H1 (cell line): ENCODE data around the gene ZNF764. TPM values are rescaled to one million over a fixed set of nuclear protein-coding genes. Genes with fewer than 3 reads are reported as not detected.

Source experiments
- CTCF ChIA-PET: fragments of 300-600 bp; sonication (Branson Sonifier 250); formaldehyde crosslinking; loops from one replicate; lab custom pipeline; 2021; ENCODE audit not compliant: partially characterized antibody; lab: Charles Lee
- POLR2A ChIA-PET: fragments of 300-600 bp; sonication (Branson Sonifier 250); formaldehyde crosslinking; loops from one replicate; lab custom pipeline; 2021; ENCODE audit warnings: inconsistent platforms; ENCODE audit not compliant: partially characterized antibody; lab: Charles Lee
- DNase-seq, 2 experiments: peaks; one replicate each; pipeline versions ENCODE4 v3.0.0 to v3.0.0-alpha.2; 2010 to 2022; ENCODE audit warnings: low spot score in 2 of 2, low read depth in 1 of 2, mixed read lengths in 1 of 2
- FAIRE-seq: peaks from 2 replicates; lab custom pipeline; 2011; peaks lifted over from hg19 to GRCh38; lab: Jason Lieb, UNC
- H2AFZ ChIP-seq: 2 replicates; pipeline ENCODE4 v1.8.1; 2012; ENCODE audit warnings: low read length, inconsistent platforms
- H2AK5ac ChIP-seq: 2 replicates; pipeline ENCODE4 v1.6.1; 2013; ENCODE audit warnings: low read depth, low read length
- H2BK120ac ChIP-seq: replicated peaks from 2 replicates; pipeline ENCODE3; 2013; ENCODE audit warnings: low read depth, low read length, inconsistent platforms
- H2BK12ac ChIP-seq: 2 replicates; pipeline ENCODE4 v1.6.1; 2013; ENCODE audit warnings: low read depth, low read length
- H2BK15ac ChIP-seq: 2 replicates; pipeline ENCODE4 v1.6.1; 2013; ENCODE audit warnings: low read length
- H2BK20ac ChIP-seq: 2 replicates; pipeline ENCODE4 v1.6.1; 2013; ENCODE audit warnings: low read length
- H2BK5ac ChIP-seq: 2 replicates; pipeline ENCODE4 v1.6.1; 2013; ENCODE audit warnings: low read depth, low read length
- H3K14ac ChIP-seq: 2 replicates; pipeline ENCODE4 v1.6.1; 2013; ENCODE audit warnings: inconsistent platforms; ENCODE audit not compliant: insufficient read length
- H3K18ac ChIP-seq: 2 replicates; pipeline ENCODE4 v1.6.1; 2013; ENCODE audit warnings: low read length; ENCODE audit errors: extremely low read depth
- H3K23ac ChIP-seq: 2 replicates; pipeline ENCODE4 v1.6.1; 2013; ENCODE audit warnings: inconsistent platforms; ENCODE audit not compliant: insufficient read length
- H3K23me2 ChIP-seq: 2 replicates; pipeline ENCODE4 v1.6.1; 2013; ENCODE audit warnings: low read depth, low read length
- H3K27ac ChIP-seq: 2 replicates; pipeline ENCODE4 v1.6.1; 2011; ENCODE audit warnings: low read depth, low read length, inconsistent platforms
- H3K27me3 ChIP-seq, 4 experiments: replicated peaks in 1 of 4; 1 replicate in 1 of 4; 2 replicates in 3 of 4; pipeline versions ENCODE4 v1.6.1 to v1.8.1; 2011 to 2013; ENCODE audit warnings: low read length in 3 of 4, mild to moderate bottlenecking in 3 of 4, inconsistent platforms in 2 of 4, mixed read lengths in 2 of 4, moderate library complexity in 1 of 4; ENCODE audit not compliant: control insufficient read depth in 3 of 4, insufficient read depth in 3 of 4; ENCODE audit errors: extremely low read depth in 1 of 4
- H3K36me3 ChIP-seq, 4 experiments: 2 replicates each; pipeline versions ENCODE4 v1.6.1 to v1.8.1; 2011 to 2013; ENCODE audit warnings: mild to moderate bottlenecking in 4 of 4, low read length in 3 of 4, moderate library complexity in 2 of 4, control low read depth in 1 of 4, inconsistent platforms in 1 of 4; ENCODE audit not compliant: insufficient read depth in 4 of 4, control insufficient read depth in 2 of 4
- H3K4ac ChIP-seq: replicated peaks from 2 replicates; pipeline ENCODE3; 2013; ENCODE audit warnings: low read length, low read depth, mixed read lengths, inconsistent platforms; ENCODE audit not compliant: insufficient read length
- H3K4me1 ChIP-seq, 4 experiments: replicated peaks in 1 of 4; 1 replicate in 1 of 4; 2 replicates in 3 of 4; pipeline versions ENCODE4 v1.6.1 to v1.8.1; 2011 to 2013; ENCODE audit warnings: low read length in 3 of 4, inconsistent platforms in 2 of 4, mixed read lengths in 1 of 4; ENCODE audit not compliant: insufficient read depth in 4 of 4, control insufficient read depth in 3 of 4
- H3K4me2 ChIP-seq, 2 experiments: 2 replicates each; pipeline versions ENCODE4 v1.6.1 to v1.8.1; 2011 to 2013; ENCODE audit warnings: low read depth in 2 of 2, low read length in 2 of 2, control low read depth in 1 of 2, inconsistent platforms in 1 of 2, mild to moderate bottlenecking in 1 of 2; ENCODE audit not compliant: insufficient read depth in 1 of 2
- H3K4me3 ChIP-seq, 4 experiments: fragments of 200-600, 300-600 bp in 1 of 4; sonication (generic), shearing (Covaris generic), sonication (Bioruptor Twin) in 1 of 4; 2 replicates each; pipeline versions ENCODE4 v1.5.1 to v1.8.1; 2011 to 2016; ENCODE audit warnings: low read length in 4 of 4, low read depth in 3 of 4, control low read depth in 2 of 4, inconsistent platforms in 2 of 4, mild to moderate bottlenecking in 2 of 4, mixed read lengths in 1 of 4, moderate library complexity in 1 of 4; ENCODE audit not compliant: insufficient read depth in 2 of 4; ENCODE audit errors: extremely low read depth in 1 of 4
- H3K56ac ChIP-seq: replicated peaks from 2 replicates; pipeline ENCODE3; 2013; ENCODE audit warnings: low read depth, mild to moderate bottlenecking, mixed read lengths, low read length, inconsistent platforms; ENCODE audit not compliant: insufficient read length
- H3K79me1 ChIP-seq: 2 replicates; pipeline ENCODE4 v1.6.1; 2013; ENCODE audit warnings: low read depth, low read length, control low read depth
- H3K79me2 ChIP-seq, 2 experiments: 2 replicates each; pipeline versions ENCODE4 v1.6.1 to v1.8.1; 2012 to 2013; ENCODE audit warnings: low read length in 2 of 2, mild to moderate bottlenecking in 2 of 2, inconsistent platforms in 1 of 2; ENCODE audit not compliant: insufficient read depth in 2 of 2, control insufficient read depth in 1 of 2
- H3K9ac ChIP-seq, 4 experiments: replicated peaks in 1 of 4; 1 replicate in 1 of 4; 2 replicates in 3 of 4; pipeline versions ENCODE4 v1.6.1 to v1.8.1; 2011 to 2013; ENCODE audit warnings: low read depth in 3 of 4, low read length in 3 of 4, control low read depth in 2 of 4, mild to moderate bottlenecking in 2 of 4, moderate library complexity in 2 of 4, inconsistent platforms in 1 of 4; ENCODE audit errors: extremely low read depth in 1 of 4
- H3K9me3 ChIP-seq, 2 experiments: 2 replicates each; pipeline versions ENCODE4 v1.6.1 to v1.8.1; 2012 to 2013; ENCODE audit warnings: mild to moderate bottlenecking in 2 of 2, moderate library complexity in 2 of 2, control low read depth in 1 of 2, inconsistent platforms in 1 of 2, low read depth in 1 of 2, low read length in 1 of 2, mixed read lengths in 1 of 2; ENCODE audit not compliant: insufficient read depth in 2 of 2
- H4K20me1 ChIP-seq, 2 experiments: replicated peaks in 1 of 2; 2 replicates each; pipeline versions ENCODE3 to v1.8.1; 2011 to 2013; ENCODE audit warnings: inconsistent platforms in 2 of 2, low read length in 2 of 2, mild to moderate bottlenecking in 1 of 2; ENCODE audit not compliant: insufficient read depth in 2 of 2, control insufficient read depth in 1 of 2
- H4K5ac ChIP-seq: 2 replicates; pipeline ENCODE4 v1.6.1; 2013; ENCODE audit warnings: low read length, low read depth, mixed read lengths, inconsistent platforms; ENCODE audit not compliant: insufficient read length
- H4K8ac ChIP-seq: 2 replicates; pipeline ENCODE4 v1.8.0; 2013; ENCODE audit warnings: mild to moderate bottlenecking, moderate library complexity, low read length, inconsistent platforms; ENCODE audit not compliant: insufficient read depth; ENCODE audit errors: extremely low read depth
- H4K91ac ChIP-seq: replicated peaks from 2 replicates; pipeline ENCODE3; 2013; ENCODE audit warnings: low read length, mixed read lengths, inconsistent platforms; ENCODE audit not compliant: insufficient read length
- ASH2L ChIP-seq: fragments of 200-600, 300-600 bp; sonication (generic); IDR thresholded peaks from one replicate; pipeline ENCODE4 v1.7.1; 2017; ENCODE audit warnings: low read length
- BCL11A ChIP-seq, 2 experiments: IDR thresholded peaks; one replicate each; pipeline ENCODE4 v1.6.1; 2011; ENCODE audit warnings: low read depth in 2 of 2, low read length in 2 of 2, mild to moderate bottlenecking in 2 of 2
- E2F6 ChIP-seq: IDR thresholded peaks from 2 replicates; pipeline ENCODE4 v1.6.1; 2012; ENCODE audit warnings: inconsistent platforms
- EGR1 ChIP-seq: IDR thresholded peaks from 2 replicates; pipeline ENCODE4 v1.6.1; 2011; ENCODE audit warnings: low read depth, low read length, borderline replicate concordance
- EZH2 ChIP-seq: fragments of 200-600 bp; sonication (generic); IDR thresholded peaks from 2 replicates; pipeline ENCODE4 v1.7.1; 2012; ENCODE audit warnings: low read depth, mild to moderate bottlenecking, moderate library complexity, low read length, inconsistent platforms; ENCODE audit not compliant: severe bottlenecking
- FOSL1 ChIP-seq: IDR thresholded peaks from 2 replicates; pipeline ENCODE4 v1.6.1; 2011; ENCODE audit warnings: mild to moderate bottlenecking, low read depth, low read length, moderate library complexity; ENCODE audit not compliant: insufficient read depth
- RBBP5 ChIP-seq: IDR thresholded peaks from 2 replicates; pipeline ENCODE4 v1.7.1; 2012; ENCODE audit warnings: low read depth, mild to moderate bottlenecking, inconsistent platforms, low read length, moderate library complexity, borderline replicate concordance
- RXRA ChIP-seq: IDR thresholded peaks from 2 replicates; pipeline ENCODE4 v1.6.1; 2011; ENCODE audit warnings: low read depth, mild to moderate bottlenecking, low read length, moderate library complexity; ENCODE audit not compliant: insufficient read depth
- SP1 ChIP-seq: IDR thresholded peaks from 2 replicates; pipeline ENCODE4 v1.6.1; 2011; ENCODE audit warnings: low read depth, low read length
- SP4 ChIP-seq: IDR thresholded peaks from 2 replicates; pipeline ENCODE4 v1.6.1; 2012; ENCODE audit warnings: low read length, inconsistent platforms
- TAF1 ChIP-seq: IDR thresholded peaks from 2 replicates; pipeline ENCODE4 v1.6.1; 2011; ENCODE audit warnings: mild to moderate bottlenecking, low read depth, low read length
- WGBS, 2 experiments: shearing (Covaris generic) in 1 of 2; methylation state at CpG; one replicate each; pipeline versions ENCODE4 v1.1.6 to v1.1.7; 2013 to 2015; ENCODE audit warnings: low lambda C conversion rate in 2 of 2, mixed read lengths in 2 of 2, inconsistent platforms in 1 of 2, low coverage in 1 of 2, missing lambda C conversion rate in 1 of 2; ENCODE audit not compliant: insufficient replicate concordance in 2 of 2, insufficient coverage in 1 of 2, insufficient read length in 1 of 2; ENCODE audit errors: extremely low coverage in 1 of 2, missing lambda C conversion rate in 1 of 2; 5-methylcytosine and 5-hydroxymethylcytosine counted together
- polyA plus RNA-seq, 7 experiments: library from polyadenylated mRNA; depleted of rRNA in 3 of 7; stranded (reverse) in 5 of 7; unstranded in 2 of 7; fragments of >200 nt in 5 of 7; fragments of 200-250 nt in 2 of 7; gene quantifications; 1 replicate in 5 of 7; 2 replicates in 1 of 7; 4 replicates in 1 of 7; pipeline versions ENCODE4 v1.2.1 to v1.2.3, GENCODE V29; 2011 to 2013; ENCODE audit warnings: missing spikeins in 2 of 7, mixed read lengths in 2 of 7
- total RNA-seq: library from RNA; stranded (reverse); fragmentation: NEBNext Ultra II Directional; extraction: Animal tissue kit (Norgen Biotek cat#: 25700); gene quantifications from 2 replicates; pipeline ENCODE4 v1.2.1, GENCODE V29; 2021

ZNF764 gene
- total and polyA plus RNA-seq, 2 of the 8 experiments (the other 6 are each of a cell fraction or from before 2014, with no cell fraction given): 5.7 to 7.7 TPM

GRCh38 chr16:30561089-30561816, 3.1 kb upstream of the ZNF764 start:
- H3K56ac ChIP-seq: no peak overlapping the region
- 21% methylated on average over 43 of the region's 46 CpGs; no CpG with 5 or more reads in 1 of the 2 experiments for WGBS, 2 experiments
- CTCF ChIA-PET: interaction anchor here (0.6 to 2.1 kb wide), 12 partner anchors 15 to 136 kb away, joined by 3 to 7 read pairs (median 3); partner anchors contain the start of gene ZNF747
- 0 out of 2 replicates have a peak overlapping the region, but pooled peaks have one; percentile 10 for H2BK15ac ChIP-seq
- no peak overlapping the region for H3K14ac ChIP-seq
- peaks cover 7% of the 10 kb centered on the region; the same call in 1 of the 2 replicates for H3K23me2 ChIP-seq
- H2AFZ ChIP-seq: peak overlapping the region; percentile 68
- no peak overlapping the region for H3K4ac ChIP-seq
- peak in 1 of 2 experiments; percentile 77 for DNase-seq
- no peak overlapping the region for H3K27ac ChIP-seq
- no peak overlapping the region for H2BK120ac ChIP-seq
- POLR2A ChIA-PET: interaction anchor here (0.6 to 8.4 kb wide), 19 partner anchors 10 to 206 kb away, joined by 3 to 121 read pairs (median 3); partner anchors contain the start of genes CD2BP2, DCTPP1, ZNF688 and ZNF747
- peak overlapping the region; percentile 47 for H4K5ac ChIP-seq
- peaks cover 0 to 3% (median 1%) of the 10 kb centered on the region in 4 experiments; a peak in 1 of 7 replicates for H3K27me3 ChIP-seq
- H3K23ac ChIP-seq: no peak overlapping the region
- H3K9ac ChIP-seq: peak overlapping the region in 2 of 4 experiments; percentile 38 to 39; a peak in 3 of 7 replicates
- peaks cover 0 to under 1% of the 10 kb centered on the region in 2 experiments for H4K20me1 ChIP-seq
- no peak overlapping the region for H2AK5ac ChIP-seq
- no peaks in the 10 kb centered on the region for H3K36me3 ChIP-seq
- 0 out of 2 replicates have a peak overlapping the region, but pooled peaks have one; percentile 50 for H2BK12ac ChIP-seq
- peak overlapping the region; percentile 39; the same call in 1 of the 2 replicates for H2BK5ac ChIP-seq
- no peak for FAIRE-seq
- peak overlapping the region; percentile 24 to 67; a peak in 3 of 4 replicates for H3K4me2 ChIP-seq
- peak overlapping the region; percentile 44; the same call in 1 of the 2 replicates for H3K18ac ChIP-seq
- no peaks in the 10 kb centered on the region for H3K79me1 ChIP-seq
- no peaks in the 10 kb centered on the region for H3K79me2 ChIP-seq
- H3K4me1 ChIP-seq: peaks cover 0 to 4% (median 1%) of the 10 kb centered on the region in 4 experiments; a peak in 2 of 7 replicates
- peak overlapping the region; percentile 96 for H4K8ac ChIP-seq
- no peak overlapping the region for H2BK20ac ChIP-seq
- no peak overlapping the region for H4K91ac ChIP-seq
- peak overlapping the region; percentile 2 to 53 (median 38); a peak in 6 of 8 replicates for H3K4me3 ChIP-seq
- no peaks in the 10 kb centered on the region for H3K9me3 ChIP-seq
- TF ChIP-seq RBBP5 (no peak), EZH2 (no peak), EGR1 (no peak), ASH2L (peak; percentile 53), BCL11A (IDR thresholded peaks at IDR 0.05; ENCODE audit: low read depth in 2 of 2, low read length in 2 of 2) (no peak), FOSL1 (no peak), TAF1 (0 out of 2 replicates have a peak, but pooled peaks have one; percentile 28), RXRA (no peak), SP4 (no peak), E2F6 (peak; percentile 74), SP1 (no peak)
